GM12878 (cell line): Measurements from ENCODE around the gene KIF3A. TPM values are rescaled to one million over a fixed set of nuclear protein-coding genes. Genes with fewer than 3 reads are reported as not detected.
A peak's percentile ranks its signal among the peaks of the same experiment; 100 is the strongest.

ENCODE experiments used
- ATAC-seq: fragments of 200-7000 bp; cut with Tn5 transposase; 3 replicates; pipeline ENCODE4 v1.9.1; 2020; ENCODE audit warnings: mild to moderate bottlenecking, moderate library complexity
- BruUV-seq: library from RNA; stranded (reverse); fragments of 400-500 nt; replicated peaks from 2 replicates; lab custom pipeline; 2021; lab: Mats Ljungman, UMichigan
- CTCF ChIA-PET: fragments of 300-600 bp; sonication (Branson Sonifier 250); formaldehyde crosslinking; extraction: SDS; loops from one replicate; lab custom pipeline; 2021; ENCODE audit warnings: inconsistent platforms; lab: Yijun Ruan, JAX
- POLR2A ChIA-PET: fragments of 350-600 bp; formaldehyde crosslinking; extraction: SDS; loops from one replicate; lab custom pipeline; 2021; ENCODE audit warnings: inconsistent platforms; lab: Charles Lee
- RAD21 ChIA-PET: fragments of 300-600 bp; sonication (Branson Sonifier 250); formaldehyde crosslinking; loops from one replicate; lab custom pipeline; 2023; ENCODE audit warnings: antibody characterized with exemption; ENCODE audit not compliant: unreplicated experiment; lab: Charles Lee
- SMC1A ChIA-PET: fragments of 300-600 bp; sonication (Branson Sonifier 250); formaldehyde crosslinking; loops from one replicate; lab custom pipeline; 2023; ENCODE audit not compliant: unreplicated experiment, uncharacterized antibody; lab: Charles Lee
- DNase-seq: peaks from one replicate; pipeline ENCODE4 v3.0.0-alpha.2; 2011; ENCODE audit warnings: low read depth, low spot score
- FAIRE-seq: peaks from 3 replicates; lab custom pipeline; 2011; peaks lifted over from hg19 to GRCh38; lab: Jason Lieb, UNC
- H2AFZ ChIP-seq: 2 replicates; pipeline ENCODE4 v1.6.0; 2011; ENCODE audit warnings: low read depth, low read length, control low read depth; ENCODE audit not compliant: control insufficient read depth
- H3K27ac ChIP-seq: 2 replicates; pipeline ENCODE4 v1.5.1; 2011; ENCODE audit warnings: control low read depth; ENCODE audit not compliant: control insufficient read depth, insufficient read depth
- H3K27me3 ChIP-seq, 2 experiments: replicated peaks in 1 of 2; 2 replicates each; pipeline versions ENCODE4 v1.6.0 to v1.6.1; 2011; ENCODE audit warnings: low read length in 1 of 2; ENCODE audit not compliant: control insufficient read depth in 2 of 2, insufficient read depth in 2 of 2
- H3K36me3 ChIP-seq, 2 experiments: 2 replicates each; pipeline ENCODE4 v1.5.1; 2011; ENCODE audit warnings: low read length in 1 of 2; ENCODE audit not compliant: control insufficient read depth in 2 of 2, insufficient read depth in 2 of 2
- H3K4me1 ChIP-seq: 2 replicates; pipeline ENCODE4 v1.6.1; 2011; ENCODE audit warnings: mild to moderate bottlenecking, low read length, moderate library complexity, mixed read lengths; ENCODE audit not compliant: control insufficient read depth, insufficient read depth
- H3K4me2 ChIP-seq: 2 replicates; pipeline ENCODE4 v1.6.0; 2011; ENCODE audit warnings: control low read depth; ENCODE audit not compliant: control insufficient read depth, insufficient read depth
- H3K4me3 ChIP-seq: fragments of 200-600 bp; sonication (generic); 2 replicates; pipeline ENCODE4 v1.5.1; 2016
- H3K79me2 ChIP-seq: 2 replicates; pipeline ENCODE4 v1.6.0; 2011; ENCODE audit warnings: low read length; ENCODE audit not compliant: control insufficient read depth, insufficient read depth
- H3K9ac ChIP-seq: 2 replicates; pipeline ENCODE4 v1.8.0; 2011; ENCODE audit warnings: low read length, control low read depth, mixed read lengths; ENCODE audit not compliant: control insufficient read depth, insufficient read depth
- H3K9me3 ChIP-seq: replicated peaks from 3 replicates; pipeline ENCODE4 v1.5.1; 2011; ENCODE audit warnings: mild to moderate bottlenecking, low read length; ENCODE audit not compliant: control insufficient read depth, insufficient read depth
- H4K20me1 ChIP-seq: 2 replicates; pipeline ENCODE4 v1.6.0; 2011; ENCODE audit not compliant: control insufficient read depth, insufficient read depth
- CHD1 ChIP-seq: IDR thresholded peaks from 2 replicates; pipeline ENCODE4 v1.6.1; 2012; ENCODE audit warnings: low read depth, low read length, improper control_type of control experiment
- EED ChIP-seq: sonication (generic); IDR thresholded peaks from 2 replicates; pipeline ENCODE4 v1.6.1; 2016; ENCODE audit warnings: antibody characterized with exemption, low read depth
- IKZF2 ChIP-seq, 2 experiments: fragments of 450-650 bp; IDR thresholded peaks; 2 replicates each; pipeline ENCODE4 v1.6.1; 2017; ENCODE audit warnings: mild to moderate bottlenecking in 2 of 2, moderate library complexity in 2 of 2
- IRF4 ChIP-seq: IDR thresholded peaks from 2 replicates; pipeline ENCODE4 v1.6.1; 2011; ENCODE audit warnings: low read depth, low read length
- RAD21 ChIP-seq: IDR thresholded peaks from 2 replicates; pipeline ENCODE4 v1.6.1; 2011; ENCODE audit warnings: mild to moderate bottlenecking, low read depth, low read length, moderate library complexity; ENCODE audit not compliant: insufficient read depth
- RUNX3 ChIP-seq: IDR thresholded peaks from 2 replicates; pipeline ENCODE4 v1.6.1; 2012; ENCODE audit warnings: low read length, inconsistent platforms
- SMC3 ChIP-seq: IDR thresholded peaks from 2 replicates; pipeline ENCODE4 v1.6.1; 2011; ENCODE audit warnings: low read length, improper control_type of control experiment, borderline replicate concordance
- SREBF1 ChIP-seq: IDR thresholded peaks from 2 replicates; pipeline ENCODE4 v1.6.1; 2012; ENCODE audit warnings: mild to moderate bottlenecking, low read length
- TCF12 ChIP-seq: IDR thresholded peaks from 2 replicates; pipeline ENCODE4 v1.6.1; 2011; ENCODE audit warnings: low read depth, mild to moderate bottlenecking, low read length
- ZNF384 ChIP-seq: IDR thresholded peaks from 2 replicates; pipeline ENCODE4 v1.6.1; 2012; ENCODE audit warnings: low read depth, mild to moderate bottlenecking, low read length, improper control_type of control experiment, borderline replicate concordance
- WGBS: methylation state at CpG from one replicate; pipeline ENCODE4 v1.1.6; 2016; ENCODE audit warnings: low lambda C conversion rate; ENCODE audit not compliant: insufficient replicate concordance, insufficient coverage; ENCODE audit errors: missing lambda C conversion rate; 5-methylcytosine and 5-hydroxymethylcytosine counted together
- in situ Hi-C: fragments of 300-500 bp; cut with MboI; formaldehyde crosslinking; loops from 9 replicates; pipeline ENCODE4 v1.14.3; 2018; ENCODE audit warnings: mixed read lengths
- intact Hi-C: fragments of 100-400 bp; cut with micrococcal nuclease; formaldehyde crosslinking; loops from one replicate; pipeline ENCODE4 v1.14.2; 2022; ENCODE audit not compliant: unreplicated experiment
- polyA plus RNA-seq, 11 experiments: library from polyadenylated mRNA; depleted of rRNA in 4 of 11; unstranded in 6 of 11; stranded (reverse) in 5 of 11; fragments of >200 nt; fragmentation: Nextera tagmentation in 4 of 11; fragmentation: Illumina TruSeq in 1 of 11; extraction: Ambion mirVana in 4 of 11; extraction: Trizol in 1 of 11; gene quantifications; 1 replicate in 1 of 11; 2 replicates in 10 of 11; pipeline versions ENCODE4 v1.2.1 to v1.2.3, GENCODE V29; 2011 to 2016; ENCODE audit warnings: inconsistent platforms in 2 of 11, missing spikeins in 2 of 11, low read depth in 1 of 11
- total RNA-seq, 4 experiments: library from RNA; depleted of rRNA in 3 of 4; stranded (reverse); fragments of >200 nt in 3 of 4; fragmentation: Illumina TruSeq in 1 of 4; extraction: Trizol in 1 of 4; gene quantifications; 2 replicates each; pipeline versions ENCODE4 v1.2.1 to v1.2.3, GENCODE V29; 2013 to 2021
- TF ChIP-seq, protein P1 (sequence below), 3 experiments: IDR thresholded peaks in 2 of 3; conservative IDR thresholded peaks in 1 of 3; 2 replicates each; pipeline ENCODE4 v1.5.1; 2011; ENCODE audit warnings: low read depth in 3 of 3, low read length in 3 of 3, mild to moderate bottlenecking in 3 of 3, control low read depth in 2 of 3, moderate library complexity in 2 of 3, inconsistent platforms in 1 of 3, mixed read lengths in 1 of 3; ENCODE audit not compliant: control insufficient read depth in 2 of 3, insufficient read depth in 1 of 3; ENCODE audit errors: extremely low read depth in 1 of 3

The KIF3A gene
- total and polyA plus RNA-seq, 10 of the 15 experiments (the other 5 are each of a cell fraction or from before 2014, with no cell fraction given): 2.7 to 36.5 (median 10.0) TPM

DNA sequence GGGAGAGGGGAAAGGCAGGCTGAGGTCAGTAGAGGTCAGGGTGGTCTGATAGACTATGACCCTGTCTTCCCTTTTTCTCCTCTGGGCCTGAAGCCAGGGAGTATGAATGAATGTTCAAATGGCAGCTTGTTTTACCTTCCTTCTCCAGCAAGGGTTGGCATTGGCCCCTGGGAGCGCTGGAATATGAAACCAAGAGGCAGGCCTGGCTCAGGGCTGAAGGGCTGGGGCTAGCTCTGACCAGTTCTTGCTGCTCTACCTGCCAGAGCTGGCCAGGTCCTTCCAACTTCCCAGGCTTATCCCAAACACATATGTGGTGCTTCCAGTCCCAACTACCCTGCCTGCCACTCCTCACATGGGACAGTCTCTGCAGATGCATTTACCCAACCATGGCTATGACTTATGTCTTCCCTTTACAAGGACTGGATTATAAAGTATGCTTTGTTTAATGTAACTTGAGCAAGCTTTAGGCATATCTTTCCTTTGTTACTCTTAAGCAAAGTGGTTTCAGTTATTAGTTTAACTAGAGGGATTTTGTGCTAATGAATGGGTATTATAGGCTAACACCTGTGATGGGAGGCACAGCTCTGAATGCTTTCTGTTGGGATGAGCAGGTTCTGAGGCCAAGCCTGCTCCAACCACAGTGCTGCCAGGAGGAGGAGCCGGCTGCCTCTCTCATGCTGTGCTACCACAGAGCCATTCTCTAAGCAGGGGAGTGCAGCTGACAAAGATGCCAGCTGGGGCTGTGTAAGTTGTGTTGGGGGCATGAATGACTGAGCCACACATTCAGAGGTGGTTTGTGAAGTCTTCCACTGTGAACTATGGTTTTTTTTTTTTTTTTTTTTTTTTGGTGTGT is 16.0 kb upstream of the KIF3A start:
- H3K27me3 ChIP-seq: no peaks in the 10 kb centered on the region
- no TSS peak for BruUV-seq
- ChIA-PET POLR2A (interaction anchor here (0.6 to 9.6 kb wide), 8 partner anchors 15 to 887 kb away, joined by 3 to 56 read pairs (median 4); partner anchors contain the start of genes KIF3A and SEPTIN8), RAD21 (interaction anchor here (1.1 to 10.5 kb wide), 17 partner anchors 18 to 252 kb away, joined by 3 to 127 read pairs (median 5); partner anchors contain the start of gene SOWAHA), SMC1A (interaction anchor here (0.9 to 11.1 kb wide), 13 partner anchors 10 to 247 kb away, joined by 4 to 129 read pairs (median 8); partner anchors contain the start of genes IL13, IL4, KIF3A and SEPTIN8), CTCF (interaction anchor here (0.9 to 7.4 kb wide), 19 partner anchors 10 to 367 kb away, joined by 3 to 136 read pairs (median 6); partner anchors contain the start of genes IL4 and KIF3A)
- H3K4me2 ChIP-seq: no peak overlapping the region
- TF ChIP-seq IRF4 (no peak), RUNX3 (0 out of 2 replicates have a peak, but pooled peaks have one; percentile 4), CHD1 (no peak), RAD21 (peak; percentile 27; the same call in 1 of the 2 replicates), SREBF1 (no peak), ZNF384 (peak; percentile 33; the same call in 1 of the 2 replicates), EED (no peak), TCF12 (no peak), SMC3 (0 out of 2 replicates have a peak, but pooled peaks have one; percentile 7), IKZF2 (IDR thresholded peaks at IDR 0.05) (0 out of 4 replicates have a peak, but pooled peaks of 1 of the 2 experiments have one; percentile 12)
- TF ChIP-seq, protein P1, sequence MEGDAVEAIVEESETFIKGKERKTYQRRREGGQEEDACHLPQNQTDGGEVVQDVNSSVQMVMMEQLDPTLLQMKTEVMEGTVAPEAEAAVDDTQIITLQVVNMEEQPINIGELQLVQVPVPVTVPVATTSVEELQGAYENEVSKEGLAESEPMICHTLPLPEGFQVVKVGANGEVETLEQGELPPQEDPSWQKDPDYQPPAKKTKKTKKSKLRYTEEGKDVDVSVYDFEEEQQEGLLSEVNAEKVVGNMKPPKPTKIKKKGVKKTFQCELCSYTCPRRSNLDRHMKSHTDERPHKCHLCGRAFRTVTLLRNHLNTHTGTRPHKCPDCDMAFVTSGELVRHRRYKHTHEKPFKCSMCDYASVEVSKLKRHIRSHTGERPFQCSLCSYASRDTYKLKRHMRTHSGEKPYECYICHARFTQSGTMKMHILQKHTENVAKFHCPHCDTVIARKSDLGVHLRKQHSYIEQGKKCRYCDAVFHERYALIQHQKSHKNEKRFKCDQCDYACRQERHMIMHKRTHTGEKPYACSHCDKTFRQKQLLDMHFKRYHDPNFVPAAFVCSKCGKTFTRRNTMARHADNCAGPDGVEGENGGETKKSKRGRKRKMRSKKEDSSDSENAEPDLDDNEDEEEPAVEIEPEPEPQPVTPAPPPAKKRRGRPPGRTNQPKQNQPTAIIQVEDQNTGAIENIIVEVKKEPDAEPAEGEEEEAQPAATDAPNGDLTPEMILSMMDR (IDR thresholded peaks at IDR 0.05 in 2 of 3, conservative IDR thresholded peaks at IDR 0.05 in 1 of 3; ENCODE audit: control insufficient read depth in 2 of 3, extremely low read depth in 1 of 3, insufficient read depth in 1 of 3, low read depth in 3 of 3, low read length in 3 of 3): peak; percentile 6 to 44 (median 15); a peak in 3 of 6 replicates
- H2AFZ ChIP-seq: no peak overlapping the region
- intact Hi-C loops: loop anchor here (5.0 kb wide), 2 partner anchors 91 to 226 kb away; no protein-coding TSS in a partner anchor
- in situ Hi-C loops: no loop called here
- no peak overlapping the region for H3K9ac ChIP-seq
- H3K4me1 ChIP-seq: peaks cover 25% of the 10 kb centered on the region
- no peaks in the 10 kb centered on the region; a peak in 1 of 4 replicates for H3K36me3 ChIP-seq
- H3K79me2 ChIP-seq: no peaks in the 10 kb centered on the region; the same call in 1 of the 2 replicates
- H3K27ac ChIP-seq: no peak overlapping the region
- no peak overlapping the region for H3K4me3 ChIP-seq
- no peaks in the 10 kb centered on the region for H3K9me3 ChIP-seq
- WGBS: 94% methylated on average over 2 of the region's 2 CpGs
- H4K20me1 ChIP-seq: no peaks in the 10 kb centered on the region
- DNase-seq (no peak), ATAC-seq (peak; percentile 42), FAIRE-seq (no peak)
